ENCODE data around the gene ZNF165.
"Not testable (repeated sequence)": the region's sequence is repeated elsewhere in the genome, so short reads cannot be mapped to it uniquely, and the experiment has no call there.

Gene ZNF165

DNA sequence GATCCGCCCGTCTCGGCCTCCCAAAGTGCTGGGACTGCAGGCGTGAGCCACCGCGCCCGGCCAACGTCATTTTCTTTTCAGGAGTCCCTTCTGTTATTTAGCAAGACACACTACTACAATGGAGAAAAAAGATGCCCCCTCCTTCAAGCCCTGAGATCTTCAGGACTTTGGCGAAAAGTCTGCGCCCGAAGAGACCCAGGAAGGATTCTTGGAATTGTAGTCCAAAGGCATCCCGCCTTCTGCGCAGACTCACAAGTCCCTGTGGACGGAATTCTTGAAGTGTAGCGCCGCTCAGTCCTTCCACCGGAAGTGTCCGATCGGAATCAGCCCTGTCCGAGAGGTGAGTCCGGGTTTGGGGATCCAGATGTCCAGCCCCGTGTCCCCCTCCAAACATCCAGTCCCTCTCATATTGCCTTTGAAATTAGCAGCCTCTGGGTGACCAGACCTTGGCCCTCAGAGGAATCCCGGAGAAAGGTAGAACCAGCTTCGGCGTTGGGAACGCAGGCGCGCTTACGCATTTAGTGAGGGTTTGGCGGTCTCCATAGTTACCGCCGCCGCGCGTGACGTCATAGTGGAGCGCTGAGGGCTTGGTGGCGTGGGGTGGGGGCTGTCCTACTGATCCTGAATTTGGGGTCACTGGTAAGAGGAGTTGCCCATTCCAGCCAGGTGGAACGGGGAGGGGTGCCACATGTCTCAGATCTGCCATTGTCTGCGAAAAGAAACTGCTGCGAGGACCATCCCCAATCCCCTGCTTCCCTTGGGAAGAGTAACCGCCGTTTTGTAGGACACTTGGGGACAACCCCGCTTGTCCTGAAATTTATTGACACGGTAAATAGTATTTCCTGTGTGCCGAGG lies 490 bp downstream of the ZNF165 start:
- TF ChIP-seq, protein P1, sequence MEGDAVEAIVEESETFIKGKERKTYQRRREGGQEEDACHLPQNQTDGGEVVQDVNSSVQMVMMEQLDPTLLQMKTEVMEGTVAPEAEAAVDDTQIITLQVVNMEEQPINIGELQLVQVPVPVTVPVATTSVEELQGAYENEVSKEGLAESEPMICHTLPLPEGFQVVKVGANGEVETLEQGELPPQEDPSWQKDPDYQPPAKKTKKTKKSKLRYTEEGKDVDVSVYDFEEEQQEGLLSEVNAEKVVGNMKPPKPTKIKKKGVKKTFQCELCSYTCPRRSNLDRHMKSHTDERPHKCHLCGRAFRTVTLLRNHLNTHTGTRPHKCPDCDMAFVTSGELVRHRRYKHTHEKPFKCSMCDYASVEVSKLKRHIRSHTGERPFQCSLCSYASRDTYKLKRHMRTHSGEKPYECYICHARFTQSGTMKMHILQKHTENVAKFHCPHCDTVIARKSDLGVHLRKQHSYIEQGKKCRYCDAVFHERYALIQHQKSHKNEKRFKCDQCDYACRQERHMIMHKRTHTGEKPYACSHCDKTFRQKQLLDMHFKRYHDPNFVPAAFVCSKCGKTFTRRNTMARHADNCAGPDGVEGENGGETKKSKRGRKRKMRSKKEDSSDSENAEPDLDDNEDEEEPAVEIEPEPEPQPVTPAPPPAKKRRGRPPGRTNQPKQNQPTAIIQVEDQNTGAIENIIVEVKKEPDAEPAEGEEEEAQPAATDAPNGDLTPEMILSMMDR (IDR thresholded peaks at IDR 0.05; ENCODE audit: low read depth, low read length, missing control alignments), result no peak
- in situ Hi-C loops (cut with HindIII; ENCODE audit: low sequenced_read_pairs), result no loop called here
- peak; percentile 97 for DNase-seq (ENCODE audit: low read depth)
- peak overlapping the region; percentile 80 for H3K4me3 ChIP-seq (ENCODE audit: low read depth, low read length)

DNA sequence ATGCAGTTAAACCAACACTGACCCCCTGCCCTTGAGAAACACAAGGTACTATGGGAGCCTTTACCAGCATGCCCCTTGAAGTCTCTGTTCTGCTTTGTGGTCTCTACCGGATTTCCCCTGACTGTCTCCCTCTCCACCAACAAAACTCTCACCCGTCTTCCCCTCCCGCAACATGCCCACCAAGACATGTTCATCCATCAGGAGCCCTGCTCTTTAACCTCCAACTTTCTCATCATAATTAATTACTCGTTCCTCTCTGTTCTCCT lies 1.1 kb downstream of the ZNF165 start:
- DNase-seq (ENCODE audit: low read depth), result no peak
- TF ChIP-seq, protein P1 (IDR thresholded peaks at IDR 0.05; ENCODE audit: low read depth, low read length, missing control alignments), result no peak
- H3K4me3 ChIP-seq (ENCODE audit: low read depth, low read length), result peak overlapping the region; percentile 80
- in situ Hi-C loops (cut with HindIII; ENCODE audit: low sequenced_read_pairs), result no loop called here

DNA sequence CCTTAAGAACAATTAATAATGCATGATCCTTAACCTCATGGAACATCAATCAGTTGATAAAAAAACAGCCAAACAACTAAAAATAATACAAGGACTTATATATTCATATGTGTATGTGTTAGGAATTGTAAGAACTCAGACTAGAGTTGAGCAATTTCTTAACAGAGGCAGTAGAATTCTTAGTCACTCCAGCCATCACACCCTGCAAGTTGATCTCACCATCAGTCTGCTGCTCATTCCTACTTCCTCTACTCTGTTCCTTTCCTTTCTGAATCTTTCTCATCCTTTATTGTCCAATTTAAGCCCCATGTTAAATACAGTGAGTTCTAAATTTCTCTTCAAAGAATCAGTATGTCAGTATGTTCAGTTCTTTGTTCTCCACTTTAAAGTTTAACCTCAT lies 2.6 kb downstream of the ZNF165 start:
- H3K4me3 ChIP-seq (ENCODE audit: low read depth, low read length), result no peak overlapping the region
- in situ Hi-C loops (cut with HindIII; ENCODE audit: low sequenced_read_pairs), result no loop called here
- no peak for DNase-seq (ENCODE audit: low read depth)
- TF ChIP-seq, protein P1 (IDR thresholded peaks at IDR 0.05; ENCODE audit: low read depth, low read length, missing control alignments), result no peak

DNA sequence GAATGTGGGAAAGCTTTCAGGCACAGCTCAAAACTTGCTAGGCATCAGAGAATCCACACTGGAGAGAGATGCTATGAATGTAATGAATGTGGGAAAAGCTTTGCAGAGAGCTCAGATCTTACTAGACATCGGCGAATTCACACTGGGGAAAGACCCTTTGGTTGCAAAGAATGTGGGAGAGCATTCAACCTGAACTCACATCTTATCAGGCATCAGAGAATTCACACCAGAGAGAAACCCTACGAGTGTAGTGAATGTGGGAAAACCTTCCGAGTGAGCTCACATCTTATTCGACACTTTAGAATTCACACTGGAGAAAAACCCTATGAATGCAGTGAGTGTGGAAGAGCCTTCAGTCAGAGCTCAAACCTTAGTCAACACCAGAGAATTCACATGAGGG lies 8.7 kb downstream of the ZNF165 start:
- DNase-seq (ENCODE audit: low read depth), result no peak
- TF ChIP-seq, protein P1 (IDR thresholded peaks at IDR 0.05; ENCODE audit: low read depth, low read length, missing control alignments), result no peak
- no peak overlapping the region for H3K4me3 ChIP-seq (ENCODE audit: low read depth, low read length)
- in situ Hi-C loops (cut with HindIII; ENCODE audit: low sequenced_read_pairs), result no loop called here

DNA sequence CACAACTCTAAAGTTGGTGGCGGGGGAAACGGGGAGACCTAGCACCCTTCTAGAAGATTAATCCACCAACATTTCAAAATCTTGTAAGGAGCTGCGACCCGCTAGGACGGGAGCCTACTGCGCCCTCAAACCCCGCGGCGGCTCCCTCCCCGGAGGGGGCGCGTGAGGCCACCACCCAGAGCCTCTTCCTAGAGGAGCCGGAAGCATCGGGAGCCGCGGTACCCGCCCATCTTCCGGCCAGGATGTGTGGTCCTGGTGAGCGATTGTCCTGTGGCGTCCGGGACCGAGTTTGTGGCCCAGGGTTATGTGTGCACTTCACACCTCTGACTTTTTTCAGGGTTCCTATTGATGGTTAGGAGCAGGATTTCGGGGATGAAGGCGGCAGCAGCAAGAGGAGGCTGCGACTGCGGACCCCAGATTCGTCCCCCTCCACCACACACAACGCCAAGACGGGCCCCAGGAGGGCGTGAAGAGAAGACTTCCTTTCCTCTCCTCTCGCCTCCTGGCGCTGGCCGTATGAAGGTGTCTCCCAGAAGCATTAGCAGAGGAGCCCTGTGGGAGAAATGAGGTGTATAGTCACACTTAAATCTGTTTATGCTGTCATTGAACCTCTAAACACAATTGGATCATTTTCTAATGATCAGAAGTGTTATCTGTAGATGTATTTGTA lies 10.7 kb downstream of the ZNF165 start:
- TF ChIP-seq, protein P1 (IDR thresholded peaks at IDR 0.05; ENCODE audit: low read depth, low read length, missing control alignments), result no peak
- H3K4me3 ChIP-seq (ENCODE audit: low read depth, low read length), result peak overlapping the region; percentile 23
- no peak for DNase-seq (ENCODE audit: low read depth)
- in situ Hi-C loops (cut with HindIII; ENCODE audit: low sequenced_read_pairs), result no loop called here

DNA sequence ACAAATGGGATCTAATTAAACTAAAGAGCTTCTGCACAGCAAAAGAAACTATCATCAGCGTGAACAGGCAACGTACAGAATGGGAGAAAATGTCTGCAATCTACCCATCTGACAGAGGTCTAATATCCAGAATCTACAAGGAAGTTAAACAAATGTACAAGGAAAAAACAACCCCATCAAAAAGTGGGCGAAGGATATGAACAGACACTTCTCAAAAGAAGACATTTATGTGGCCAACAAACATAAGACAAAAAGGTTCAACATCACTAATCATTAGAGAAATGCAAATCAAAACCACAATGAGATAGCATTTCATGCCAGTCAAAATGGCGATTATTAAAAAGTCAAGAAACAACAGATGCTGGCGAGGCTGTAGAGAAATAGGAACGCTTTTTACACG lies 21.9 kb downstream of the ZNF165 start:
- H3K4me3 ChIP-seq (ENCODE audit: low read depth, low read length); DNase-seq (ENCODE audit: low read depth); in situ Hi-C loops (cut with HindIII; ENCODE audit: low sequenced_read_pairs): not testable (repeated sequence)

DNA sequence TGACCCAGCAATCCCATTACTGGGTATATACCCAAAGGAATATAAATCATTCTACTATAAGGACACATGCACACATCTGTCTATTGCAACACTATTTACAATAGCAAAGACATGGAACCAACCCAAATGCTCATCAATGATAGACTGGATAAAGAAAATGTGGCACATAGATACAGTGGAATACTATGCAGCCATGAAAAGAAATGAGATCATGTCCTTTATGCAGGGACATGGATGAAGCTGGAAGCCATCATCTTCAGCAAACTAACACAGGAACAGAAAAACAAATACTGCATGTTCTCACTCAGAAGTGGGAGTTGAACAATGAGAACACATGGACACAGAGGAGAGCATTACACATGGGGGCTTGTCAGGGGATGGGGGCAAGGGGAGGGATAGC lies 22.3 kb downstream of the ZNF165 start:
- DNase-seq (ENCODE audit: low read depth); H3K4me3 ChIP-seq (ENCODE audit: low read depth, low read length); in situ Hi-C loops (cut with HindIII; ENCODE audit: low sequenced_read_pairs): not testable (repeated sequence)

Data from astrocyte of the cerebellum (primary cell).